Measurements from ENCODE around the gene HIPK1.

The HIPK1 gene

DNA sequence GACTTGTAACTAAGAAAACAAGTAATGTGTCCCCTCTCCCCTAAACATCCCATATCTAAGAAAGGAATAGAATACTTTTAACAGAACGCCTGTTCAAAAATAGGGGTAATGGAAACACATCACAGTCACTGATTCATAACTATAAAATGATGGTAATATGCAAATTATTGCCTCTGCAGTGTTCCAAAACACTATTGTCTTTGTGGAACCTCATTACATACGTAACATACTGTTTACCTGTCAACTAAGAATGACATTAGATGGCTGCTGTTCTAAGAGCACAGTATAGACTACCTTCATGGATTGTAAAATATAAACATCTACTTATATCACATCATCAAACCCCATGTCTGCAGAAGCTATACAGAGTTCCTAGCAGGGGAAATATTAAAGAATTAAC is 38.3 kb upstream of the HIPK1 start:
- intact Hi-C loops (cut with DNase I; ENCODE audit: low total_unique reads) = loop anchor here (10.0 kb wide), 1 partner anchor 46 kb away; no protein-coding TSS in a partner anchor
- no peak for TF ChIP-seq CTCF (IDR thresholded peaks at IDR 0.05)
- Histone ChIP-seq H3K36me3 (peaks cover 9 to 24% (median 17%) of the 10 kb centered on the region in 3 donors), H3K4me1 (no peaks in the 10 kb centered on the region), H3K4me3 (no peak overlapping the region), H3K27ac (no peak overlapping the region), H3K27me3 (no peaks in the 10 kb centered on the region), H3K9me3 (no peaks in the 10 kb centered on the region)
- DNase-seq = no peak

DNA sequence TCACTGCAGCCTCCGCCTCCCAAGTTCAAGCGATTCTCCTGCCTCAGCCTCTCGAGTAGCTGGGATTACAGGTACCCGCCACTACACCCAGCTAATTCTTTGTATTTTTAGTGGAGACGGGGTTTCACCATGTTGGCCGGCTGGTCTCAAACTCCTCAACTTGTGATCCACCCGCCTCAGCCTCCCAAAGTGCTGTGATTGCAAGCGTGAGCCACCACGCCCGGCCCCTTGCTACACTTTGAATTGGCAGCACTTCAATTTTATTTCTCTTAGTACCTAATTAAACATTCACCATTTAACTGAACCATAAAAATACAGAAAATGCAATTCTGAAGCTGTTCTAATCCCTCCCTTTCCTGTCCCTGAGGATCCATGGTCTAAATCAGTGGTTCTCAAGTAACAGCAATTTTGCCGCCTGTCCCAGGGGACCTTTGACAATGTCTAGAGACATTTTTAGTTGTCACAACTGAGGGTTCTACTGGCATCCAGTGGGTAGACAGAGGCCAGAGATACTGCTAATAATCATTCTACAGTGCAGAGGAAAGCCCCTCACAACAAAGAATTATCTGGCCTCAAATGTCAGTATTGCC is 37.4 kb upstream of the HIPK1 start:
- no peak for DNase-seq
- intact Hi-C loops (cut with DNase I; ENCODE audit: low total_unique reads) = loop anchor here (10.0 kb wide), 1 partner anchor 47 kb away; no protein-coding TSS in a partner anchor
- TF ChIP-seq CTCF (IDR thresholded peaks at IDR 0.05) = no peak
- Histone ChIP-seq H3K27me3 (no peaks in the 10 kb centered on the region), H3K36me3 (peaks cover 18 to 33% (median 26%) of the 10 kb centered on the region in 3 donors), H3K27ac (no peak overlapping the region), H3K9me3 (no peaks in the 10 kb centered on the region), H3K4me3 (no peak overlapping the region), H3K4me1 (no peaks in the 10 kb centered on the region)

GRCh38 chr1:113893267-113893666 is 35.9 kb upstream of the HIPK1 start:
- Histone ChIP-seq H3K27ac (no peak overlapping the region), H3K4me3 (no peak overlapping the region), H3K36me3 (peaks cover 34 to 48% (median 40%) of the 10 kb centered on the region in 3 donors), H3K9me3 (no peaks in the 10 kb centered on the region), H3K4me1 (peaks cover 0 to 3% (median 0%) of the 10 kb centered on the region in 4 donors), H3K27me3 (no peaks in the 10 kb centered on the region)
- no peak for TF ChIP-seq CTCF (IDR thresholded peaks at IDR 0.05)
- no peak for DNase-seq
- intact Hi-C loops (cut with DNase I; ENCODE audit: low total_unique reads) = loop anchor here (10.0 kb wide), 1 partner anchor 48 kb away; no protein-coding TSS in a partner anchor

GRCh38 chr1:113895098-113895497 is 34.0 kb upstream of the HIPK1 start:
- intact Hi-C loops (cut with DNase I; ENCODE audit: low total_unique reads) = loop anchor here (10.0 kb wide), 1 partner anchor 50 kb away; no protein-coding TSS in a partner anchor
- H3K27ac ChIP-seq = no peak overlapping the region
- H3K36me3 ChIP-seq = peaks cover 35 to 56% (median 42%) of the 10 kb centered on the region in 3 donors
- no peak for DNase-seq
- peaks cover 0 to 15% (median 4%) of the 10 kb centered on the region in 4 donors for H3K4me1 ChIP-seq
- no peaks in the 10 kb centered on the region for H3K27me3 ChIP-seq
- TF ChIP-seq CTCF (IDR thresholded peaks at IDR 0.05) = no peak
- H3K9me3 ChIP-seq = no peaks in the 10 kb centered on the region
- no peak overlapping the region for H3K4me3 ChIP-seq

GRCh38 chr1:113895961-113896360 is 33.2 kb upstream of the HIPK1 start:
- intact Hi-C loops (cut with DNase I; ENCODE audit: low total_unique reads) = loop anchor here (10.0 kb wide), 1 partner anchor 51 kb away; no protein-coding TSS in a partner anchor
- no peaks in the 10 kb centered on the region for H3K27me3 ChIP-seq
- DNase-seq = no peak
- H3K9me3 ChIP-seq = no peaks in the 10 kb centered on the region
- no peak overlapping the region for H3K4me3 ChIP-seq
- H3K27ac ChIP-seq = no peak overlapping the region
- peaks cover 35 to 64% (median 42%) of the 10 kb centered on the region in 3 donors for H3K36me3 ChIP-seq
- H3K4me1 ChIP-seq = peaks cover 0 to 15% (median 4%) of the 10 kb centered on the region in 4 donors
- no peak for TF ChIP-seq CTCF (IDR thresholded peaks at IDR 0.05)
